ENCODE results near the gene RPS13.
"Not testable (repeated sequence)": the region's sequence is repeated elsewhere in the genome, so short reads cannot be mapped to it uniquely, and the experiment has no call there.

- not testable (repeated sequence) for TF ChIP-seq EZH2 (IDR thresholded peaks at IDR 0.05; ENCODE audit: borderline replicate concordance, low read length); CTCF (conservative IDR thresholded peaks at IDR 0.05 in 1 of 2, IDR thresholded peaks at IDR 0.05 in 1 of 2; ENCODE audit: extremely low read depth in 1 of 2, insufficient read depth in 1 of 2, low read depth in 1 of 2, low read length in 2 of 2)
Measured at GRCh38 chr11:17085976-17086375, 8.5 kb upstream of the RPS13 start.
